IMR-90 (cell line): Measurements from ENCODE around the gene PRM3. TPM values are rescaled to one million over a fixed set of nuclear protein-coding genes. Genes with fewer than 3 reads are reported as not detected.

Experiments
- ATAC-seq: fragments of 200-7000 bp; cut with Tn5 transposase; 2 replicates; pipeline ENCODE4 v1.9.1; 2020; ENCODE audit warnings: low read depth, mild to moderate bottlenecking, moderate library complexity
- BruUV-seq: library from RNA; stranded (reverse); fragments of 400-500 nt; replicated peaks from 2 replicates; lab custom pipeline; 2021; lab: Mats Ljungman, UMichigan
- CTCF ChIA-PET: fragments of 300-600 bp; formaldehyde crosslinking; extraction: SDS; loops from one replicate; lab custom pipeline; 2021; ENCODE audit warnings: antibody characterized with exemption; lab: Yijun Ruan, JAX
- POLR2A ChIA-PET: fragments of 300-600 bp; sonication (Branson Sonifier 250); formaldehyde crosslinking; loops from one replicate; lab custom pipeline; 2022; ENCODE audit warnings: antibody characterized with exemption; ENCODE audit not compliant: unreplicated experiment; lab: Charles Lee
- DNase-seq: peaks from one replicate; pipeline ENCODE4 v3.0.0; 2013
- H2AFZ ChIP-seq: replicated peaks from 2 replicates; pipeline ENCODE3; 2013; ENCODE audit warnings: low read length, mild to moderate bottlenecking; ENCODE audit not compliant: poor library complexity
- H2AK5ac ChIP-seq: 2 replicates; pipeline ENCODE4 v1.6.1; 2013; ENCODE audit warnings: low read depth, low read length, inconsistent platforms
- H2AK9ac ChIP-seq: replicated peaks from 2 replicates; pipeline ENCODE3; 2013; ENCODE audit warnings: mild to moderate bottlenecking, low read depth, low read length, moderate library complexity; ENCODE audit not compliant: poor library complexity
- H2BK120ac ChIP-seq: 2 replicates; pipeline ENCODE4 v1.6.1; 2013; ENCODE audit warnings: low read depth, low read length, inconsistent platforms
- H2BK15ac ChIP-seq: 3 replicates; pipeline ENCODE4 v1.6.1; 2013; ENCODE audit warnings: low read depth, low read length, inconsistent platforms
- H2BK20ac ChIP-seq: 2 replicates; pipeline ENCODE4 v1.6.1; 2013; ENCODE audit warnings: low read depth, mild to moderate bottlenecking, inconsistent platforms, low read length, moderate library complexity
- H2BK5ac ChIP-seq: 2 replicates; pipeline ENCODE4 v1.6.1; 2013; ENCODE audit warnings: mild to moderate bottlenecking, low read depth, low read length, inconsistent platforms; ENCODE audit not compliant: poor library complexity, severe bottlenecking
- H3K14ac ChIP-seq: replicated peaks from 2 replicates; pipeline ENCODE4 v1.6.1; 2013; ENCODE audit warnings: low read depth, low read length, inconsistent platforms
- H3K18ac ChIP-seq: 2 replicates; pipeline ENCODE4 v1.6.1; 2013; ENCODE audit warnings: low read depth, low read length, control low read depth
- H3K23ac ChIP-seq: 2 replicates; pipeline ENCODE4 v1.6.1; 2013; ENCODE audit warnings: low read depth, low read length, inconsistent platforms
- H3K27ac ChIP-seq: 2 replicates; pipeline ENCODE4 v1.5.1; 2013; ENCODE audit warnings: mild to moderate bottlenecking, control low read depth, low read length; ENCODE audit not compliant: insufficient read depth
- H3K27me3 ChIP-seq: 2 replicates; pipeline ENCODE4 v1.6.1; 2013; ENCODE audit warnings: low read length; ENCODE audit not compliant: control insufficient read depth, insufficient read depth
- H3K36me3 ChIP-seq: 2 replicates; pipeline ENCODE4 v1.6.1; 2013; ENCODE audit warnings: low read length, mixed read lengths; ENCODE audit not compliant: control insufficient read depth, insufficient read depth
- H3K4ac ChIP-seq: 2 replicates; pipeline ENCODE4 v1.6.1; 2013; ENCODE audit warnings: low read depth, low read length, inconsistent platforms
- H3K4me1 ChIP-seq: 2 replicates; pipeline ENCODE4 v1.6.1; 2013; ENCODE audit warnings: low read length, mixed read lengths; ENCODE audit not compliant: control insufficient read depth, insufficient read depth
- H3K4me2 ChIP-seq: 2 replicates; pipeline ENCODE4 v1.6.1; 2013; ENCODE audit warnings: low read depth, mild to moderate bottlenecking, control low read depth, low read length, moderate library complexity
- H3K4me3 ChIP-seq: 2 replicates; pipeline ENCODE4 v1.5.1; 2013; ENCODE audit warnings: low read depth, mild to moderate bottlenecking, control low read depth, low read length, moderate library complexity; ENCODE audit not compliant: insufficient read depth
- H3K56ac ChIP-seq: 2 replicates; pipeline ENCODE4 v1.6.1; 2013; ENCODE audit warnings: low read length, inconsistent platforms; ENCODE audit not compliant: insufficient read depth; ENCODE audit errors: extremely low read depth
- H3K79me1 ChIP-seq, 2 experiments: 2 replicates each; pipeline ENCODE4 v1.6.1; 2013; ENCODE audit warnings: low read length in 2 of 2, inconsistent platforms in 1 of 2, low read depth in 1 of 2
- H3K9ac ChIP-seq: 2 replicates; pipeline ENCODE4 v1.6.1; 2013; ENCODE audit warnings: low read depth, low read length, control low read depth
- H3K9me1 ChIP-seq: 2 replicates; pipeline ENCODE4 v1.6.1; 2013; ENCODE audit warnings: low read length, inconsistent platforms; ENCODE audit not compliant: insufficient read depth
- H3K9me3 ChIP-seq: 2 replicates; pipeline ENCODE4 v1.6.1; 2013; ENCODE audit warnings: low read length; ENCODE audit not compliant: control insufficient read depth, insufficient read depth
- H4K20me1 ChIP-seq: 2 replicates; pipeline ENCODE4 v1.6.1; 2013; ENCODE audit warnings: low read length, inconsistent platforms; ENCODE audit not compliant: insufficient read depth
- H4K5ac ChIP-seq: 2 replicates; pipeline ENCODE4 v1.6.1; 2013; ENCODE audit warnings: mild to moderate bottlenecking, low read depth, low read length, control low read depth
- H4K8ac ChIP-seq, 2 experiments: 2 replicates each; pipeline ENCODE4 v1.6.1; 2013; ENCODE audit warnings: low read depth in 2 of 2, low read length in 2 of 2, control low read depth in 1 of 2, inconsistent platforms in 1 of 2
- H4K91ac ChIP-seq: 2 replicates; pipeline ENCODE4 v1.6.1; 2013; ENCODE audit warnings: low read depth, low read length, inconsistent platforms; ENCODE audit not compliant: insufficient read depth
- BHLHE40 ChIP-seq: fragments of 150-350 bp; IDR thresholded peaks from 2 replicates; pipeline ENCODE4 v1.6.1; 2016; ENCODE audit warnings: mild to moderate bottlenecking, low read depth, low read length
- CEBPB ChIP-seq: IDR thresholded peaks from 2 replicates; pipeline ENCODE4 v1.6.1; 2012; ENCODE audit warnings: low read depth, low read length, improper control_type of control experiment
- CTCF ChIP-seq: conservative IDR thresholded peaks from 2 replicates; pipeline ENCODE4 v1.5.1; 2012; ENCODE audit warnings: mild to moderate bottlenecking, low read depth, low read length, improper control_type of control experiment
- ELK1 ChIP-seq: fragments of 150-350 bp; IDR thresholded peaks from 2 replicates; pipeline ENCODE4 v1.6.1; 2016; ENCODE audit warnings: low read depth, mild to moderate bottlenecking, low read length, moderate library complexity, borderline replicate concordance
- FOS ChIP-seq: fragments of 150-350 bp; IDR thresholded peaks from 2 replicates; pipeline ENCODE4 v1.6.1; 2016; ENCODE audit warnings: low read depth, low read length
- MAFK ChIP-seq: IDR thresholded peaks from 2 replicates; pipeline ENCODE4 v1.6.1; 2012; ENCODE audit warnings: low read depth, low read length, improper control_type of control experiment
- MXI1 ChIP-seq: IDR thresholded peaks from 2 replicates; pipeline ENCODE4 v1.6.1; 2012; ENCODE audit warnings: low read depth, mild to moderate bottlenecking, low read length, moderate library complexity, borderline replicate concordance
- POLR2A ChIP-seq: IDR thresholded peaks from 2 replicates; pipeline ENCODE4 v1.6.1; 2012; ENCODE audit warnings: mild to moderate bottlenecking, low read depth, low read length
- RAD21 ChIP-seq: IDR thresholded peaks from 2 replicates; pipeline ENCODE4 v1.6.1; 2012; ENCODE audit warnings: low read length, improper control_type of control experiment
- RCOR1 ChIP-seq: IDR thresholded peaks from 2 replicates; pipeline ENCODE4 v1.6.1; 2012; ENCODE audit warnings: mild to moderate bottlenecking, low read length, improper control_type of control experiment; ENCODE audit not compliant: insufficient replicate concordance
- SMC3 ChIP-seq: fragments of 150-350 bp; IDR thresholded peaks from 2 replicates; pipeline ENCODE4 v1.6.1; 2016; ENCODE audit warnings: low read depth, mild to moderate bottlenecking, antibody characterized with exemption, low read length, moderate library complexity
- WGBS, 2 experiments: methylation state at CpG; one replicate each; pipeline versions ENCODE4 v1.1.5 to v1.1.7; 2013; ENCODE audit warnings: missing lambda C conversion rate in 2 of 2; ENCODE audit not compliant: insufficient read length in 1 of 2; ENCODE audit errors: extremely low coverage in 2 of 2; 5-methylcytosine and 5-hydroxymethylcytosine counted together
- dilution Hi-C: fragments of 300-500 bp; cut with HindIII; formaldehyde crosslinking; loops from one replicate; pipeline ENCODE4 v1.14.3; 2018; ENCODE audit warnings: low sequenced_read_pairs; ENCODE audit not compliant: unreplicated experiment
- in situ Hi-C: fragments of 300-500 bp; cut with MboI; formaldehyde crosslinking; loops from 3 replicates; pipeline ENCODE4 v1.14.3; 2019; ENCODE audit warnings: low sequenced_read_pairs, inconsistent platforms, mixed read lengths
- intact Hi-C: fragments of 100-400 bp; cut with micrococcal nuclease; formaldehyde crosslinking; loops from 2 replicates; pipeline ENCODE4 v1.10.0; 2022
- polyA plus RNA-seq, 3 experiments: library from polyadenylated mRNA; depleted of rRNA; stranded (reverse); fragments of >200 nt; gene quantifications; 2 replicates each; pipeline ENCODE4 v1.2.3, GENCODE V29; 2012; ENCODE audit warnings: low replicate concordance in 1 of 3
- total RNA-seq: library from RNA; depleted of rRNA; stranded (reverse); fragments of >200 nt; gene quantifications from 2 replicates; pipeline ENCODE4 v1.2.3, GENCODE V29; 2012

PRM3 gene
- total and polyA plus RNA-seq, 2 of the 4 experiments (the other 2 are of a cell fraction), result not detected

- no TSS peak for BruUV-seq
- no peaks in the 10 kb centered on the region for H3K9me3 ChIP-seq
- H2BK20ac ChIP-seq, result no peak overlapping the region
- H3K4me3 ChIP-seq, result no peak overlapping the region
- no peak overlapping the region for H4K8ac ChIP-seq
- H3K56ac ChIP-seq, result no peak overlapping the region
- no peak overlapping the region for H2AFZ ChIP-seq
- H2BK15ac ChIP-seq, result no peak overlapping the region
- ChIA-PET POLR2A (no interaction called here), CTCF (no interaction called here)
- H3K36me3 ChIP-seq, result no peaks in the 10 kb centered on the region
- no peak overlapping the region for H3K27ac ChIP-seq
- no peak for TF ChIP-seq BHLHE40
- TF ChIP-seq MAFK, result no peak
- no peak for TF ChIP-seq ELK1
- TF ChIP-seq FOS, result no peak
- no peak for TF ChIP-seq RAD21
- TF ChIP-seq POLR2A, result no peak
- TF ChIP-seq RCOR1, result no peak
- no peak for TF ChIP-seq SMC3
- no peak for TF ChIP-seq CEBPB
- no peak for TF ChIP-seq MXI1
- no peak for TF ChIP-seq CTCF
- intact Hi-C loops, result no loop called here
- in situ Hi-C loops, result no loop called here
- H3K23ac ChIP-seq, result no peak overlapping the region
- no CpG with 5 or more reads among the region's 2 CpGs for WGBS, 2 experiments
- no peak overlapping the region for H2AK5ac ChIP-seq
- H3K4me2 ChIP-seq, result no peak overlapping the region
- dilution Hi-C loops, result no loop called here
- H2BK120ac ChIP-seq, result no peak overlapping the region
- no peak overlapping the region for H2BK5ac ChIP-seq
- H2AK9ac ChIP-seq, result no peak overlapping the region
- peaks cover 4% of the 10 kb centered on the region for H3K27me3 ChIP-seq
- no peak overlapping the region for H4K5ac ChIP-seq
- peaks cover 7% of the 10 kb centered on the region; the same call in 1 of the 2 replicates for H3K4me1 ChIP-seq
- no peaks in the 10 kb centered on the region for H3K9me1 ChIP-seq
- no peaks in the 10 kb centered on the region for H4K20me1 ChIP-seq
- no peak overlapping the region for H3K14ac ChIP-seq
- no peak overlapping the region for H3K9ac ChIP-seq
- H4K91ac ChIP-seq, result no peak overlapping the region
- H3K18ac ChIP-seq, result no peak overlapping the region
- DNase-seq (no peak), ATAC-seq (no peak)
- no peak overlapping the region for H3K4ac ChIP-seq
- no peaks in the 10 kb centered on the region for H3K79me1 ChIP-seq
Measured at GRCh38 chr16:11270602-11271162, 2.7 kb downstream of the PRM3 start.
